ENCODE results near the gene TTR. TPM values are rescaled to one million over a fixed set of nuclear protein-coding genes. Genes with fewer than 3 reads are reported as not detected.

The TTR gene
- total RNA-seq, 2 donors from 2014 or later: 1.7 to 2.8 TPM

GRCh38 chr18:31562726-31563125, 29.0 kb upstream of the TTR start:
- Histone ChIP-seq H3K9me3 (no peaks in the 10 kb centered on the region), H3K27me3 (no peaks in the 10 kb centered on the region), H3K4me3 (no peak overlapping the region), H3K27ac (no peak overlapping the region), H3K4me1 (no peaks in the 10 kb centered on the region), H3K36me3 (no peaks in the 10 kb centered on the region), H3K9ac (ENCODE audit: low read depth in 2 of 2, low read length in 2 of 2) (no peak overlapping the region)
- TF ChIP-seq CTCF (IDR thresholded peaks at IDR 0.05): no peak
- intact Hi-C loops (cut with DNase I): no loop called here
- no peak for DNase-seq

- Histone ChIP-seq H3K9ac (ENCODE audit: low read depth in 2 of 2, low read length in 2 of 2) (no peak overlapping the region), H3K9me3 (no peaks in the 10 kb centered on the region), H3K4me1 (no peaks in the 10 kb centered on the region), H3K36me3 (no peaks in the 10 kb centered on the region), H3K27me3 (no peaks in the 10 kb centered on the region), H3K27ac (no peak overlapping the region), H3K4me3 (no peak overlapping the region)
- intact Hi-C loops (cut with DNase I): no loop called here
- TF ChIP-seq CTCF (IDR thresholded peaks at IDR 0.05): no peak
- DNase-seq: no peak
Observed at GRCh38 chr18:31563778-31564177, 27.9 kb upstream of the TTR start.

- H3K27me3 ChIP-seq: no peaks in the 10 kb centered on the region
- no peak overlapping the region for H3K4me3 ChIP-seq
- no peak for DNase-seq
- H3K27ac ChIP-seq: peak overlapping the region; percentile 9
- TF ChIP-seq CTCF (IDR thresholded peaks at IDR 0.05): no peak
- intact Hi-C loops (cut with DNase I): no loop called here
- H3K9me3 ChIP-seq: no peaks in the 10 kb centered on the region
- H3K4me1 ChIP-seq: no peaks in the 10 kb centered on the region
- H3K36me3 ChIP-seq: no peaks in the 10 kb centered on the region
- H3K9ac ChIP-seq (ENCODE audit: low read depth in 2 of 2, low read length in 2 of 2): no peak overlapping the region
Observed at GRCh38 chr18:31565345-31565744, 26.3 kb upstream of the TTR start.

GRCh38 chr18:31565782-31566512, 25.7 kb upstream of the TTR start:
- peak overlapping the region; percentile 9 for H3K27ac ChIP-seq

GRCh38 chr18:31566576-31567306, 24.9 kb upstream of the TTR start:
- Histone ChIP-seq H3K4me3 (no peak overlapping the region), H3K36me3 (no peaks in the 10 kb centered on the region), H3K4me1 (no peaks in the 10 kb centered on the region), H3K27me3 (no peaks in the 10 kb centered on the region), H3K9me3 (no peaks in the 10 kb centered on the region), H3K9ac (ENCODE audit: low read depth in 2 of 2, low read length in 2 of 2) (no peak overlapping the region), H3K27ac (no peak overlapping the region)
- TF ChIP-seq CTCF (IDR thresholded peaks at IDR 0.05): no peak
- DNase-seq: no peak
- intact Hi-C loops (cut with DNase I): no loop called here

More at GRCh38 chr18:31565782-31566512, 25.7 kb upstream of the TTR start:
- Histone ChIP-seq H3K4me1 (no peaks in the 10 kb centered on the region), H3K9ac (ENCODE audit: low read depth in 2 of 2, low read length in 2 of 2) (no peak overlapping the region), H3K4me3 (no peak overlapping the region), H3K36me3 (no peaks in the 10 kb centered on the region), H3K9me3 (no peaks in the 10 kb centered on the region), H3K27me3 (no peaks in the 10 kb centered on the region)
- DNase-seq: no peak
- no peak for TF ChIP-seq CTCF (IDR thresholded peaks at IDR 0.05)
- intact Hi-C loops (cut with DNase I): no loop called here
